Suprapubic skin (tissue), 4 donors: ENCODE measurements around the gene AMPH. TPM values are rescaled to one million over a fixed set of nuclear protein-coding genes. Genes with fewer than 3 reads are reported as not detected.

Source experiments
- DNase-seq, 2 donors: peaks; one replicate each; pipeline ENCODE4 v3.0.0-alpha.2; 2019; ENCODE audit warnings: low spot score in 2 of 2
- H3K27ac ChIP-seq: fragments of 200-600 bp; sonication (generic); one replicate; pipeline ENCODE4 v1.5.1; 2019
- H3K27me3 ChIP-seq: fragments of 200-600 bp; sonication (generic); one replicate; pipeline ENCODE4 v1.5.1; 2019
- H3K36me3 ChIP-seq: fragments of 200-600 bp; sonication (generic); one replicate; pipeline ENCODE4 v1.5.1; 2019
- H3K4me1 ChIP-seq: fragments of 200-600 bp; sonication (generic); one replicate; pipeline ENCODE4 v1.5.1; 2019
- H3K4me3 ChIP-seq: fragments of 200-600 bp; sonication (generic); one replicate; pipeline ENCODE4 v1.5.1; 2019; ENCODE audit warnings: mild to moderate bottlenecking
- H3K9me3 ChIP-seq: fragments of 200-600 bp; sonication (generic); one replicate; pipeline ENCODE4 v1.5.1; 2019
- EP300 ChIP-seq: sonication (generic); formaldehyde crosslinking; IDR thresholded peaks from one replicate; pipeline ENCODE4 v1.6.1; 2017; ENCODE audit warnings: antibody characterized with exemption
- POLR2A ChIP-seq, 2 donors: fragments of 450-650 bp; IDR thresholded peaks; one replicate each; pipeline ENCODE4 v1.6.1; 2017; ENCODE audit warnings: antibody characterized with exemption in 2 of 2, mild to moderate bottlenecking in 2 of 2, moderate library complexity in 2 of 2
- POLR2AphosphoS5 ChIP-seq, 3 donors: sonication (generic); formaldehyde crosslinking; IDR thresholded peaks; one replicate each; pipeline ENCODE4 v1.6.1; 2017; ENCODE audit warnings: antibody characterized with exemption in 3 of 3
- WGBS: methylation state at CpG from one replicate; pipeline ENCODE4 v1.1.5; 2018; 5-methylcytosine and 5-hydroxymethylcytosine counted together
- total RNA-seq, 4 donors: library from RNA; depleted of rRNA; stranded (reverse); fragments of >200 nt; gene quantifications; one replicate each; pipeline ENCODE4 v1.1.0, GENCODE V29; 2016
- TF ChIP-seq, protein P1 (sequence below), 2 donors: fragments of 200-600 bp in 1 of 2; fragments of 450-650 bp in 1 of 2; sonication (generic) in 1 of 2; IDR thresholded peaks; one replicate each; pipeline ENCODE4 v1.5.1; 2016 to 2019; ENCODE audit warnings: antibody characterized with exemption in 2 of 2, mild to moderate bottlenecking in 1 of 2, moderate library complexity in 1 of 2

Gene AMPH
- total RNA-seq, 4 donors from 2014 or later = 1.7 to 6.3 (median 2.3) TPM

- Histone ChIP-seq H3K4me1 (no peaks in the 10 kb centered on the region), H3K9me3 (no peaks in the 10 kb centered on the region), H3K36me3 (no peaks in the 10 kb centered on the region), H3K27ac (no peak overlapping the region), H3K4me3 (no peak overlapping the region), H3K27me3 (no peaks in the 10 kb centered on the region)
- WGBS = 74% methylated on average over 1 of the region's 1 CpG
- TF ChIP-seq POLR2AphosphoS5 (IDR thresholded peaks at IDR 0.05) (no peak), POLR2A (IDR thresholded peaks at IDR 0.05) (no peak), EP300 (no peak)
- TF ChIP-seq, protein P1, sequence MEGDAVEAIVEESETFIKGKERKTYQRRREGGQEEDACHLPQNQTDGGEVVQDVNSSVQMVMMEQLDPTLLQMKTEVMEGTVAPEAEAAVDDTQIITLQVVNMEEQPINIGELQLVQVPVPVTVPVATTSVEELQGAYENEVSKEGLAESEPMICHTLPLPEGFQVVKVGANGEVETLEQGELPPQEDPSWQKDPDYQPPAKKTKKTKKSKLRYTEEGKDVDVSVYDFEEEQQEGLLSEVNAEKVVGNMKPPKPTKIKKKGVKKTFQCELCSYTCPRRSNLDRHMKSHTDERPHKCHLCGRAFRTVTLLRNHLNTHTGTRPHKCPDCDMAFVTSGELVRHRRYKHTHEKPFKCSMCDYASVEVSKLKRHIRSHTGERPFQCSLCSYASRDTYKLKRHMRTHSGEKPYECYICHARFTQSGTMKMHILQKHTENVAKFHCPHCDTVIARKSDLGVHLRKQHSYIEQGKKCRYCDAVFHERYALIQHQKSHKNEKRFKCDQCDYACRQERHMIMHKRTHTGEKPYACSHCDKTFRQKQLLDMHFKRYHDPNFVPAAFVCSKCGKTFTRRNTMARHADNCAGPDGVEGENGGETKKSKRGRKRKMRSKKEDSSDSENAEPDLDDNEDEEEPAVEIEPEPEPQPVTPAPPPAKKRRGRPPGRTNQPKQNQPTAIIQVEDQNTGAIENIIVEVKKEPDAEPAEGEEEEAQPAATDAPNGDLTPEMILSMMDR (IDR thresholded peaks at IDR 0.05) = no peak
- no peak for DNase-seq
Measured at GRCh38 chr7:38482521-38482920, 148.7 kb downstream of the AMPH start.

- no peak for DNase-seq
- Histone ChIP-seq H3K4me1 (no peaks in the 10 kb centered on the region), H3K9me3 (no peaks in the 10 kb centered on the region), H3K36me3 (no peaks in the 10 kb centered on the region), H3K27ac (no peak overlapping the region), H3K27me3 (no peaks in the 10 kb centered on the region), H3K4me3 (no peak overlapping the region)
- TF ChIP-seq, protein P1 (IDR thresholded peaks at IDR 0.05) = no peak
- no peak for TF ChIP-seq POLR2A (IDR thresholded peaks at IDR 0.05)
- no peak for TF ChIP-seq EP300
- no peak for TF ChIP-seq POLR2AphosphoS5 (IDR thresholded peaks at IDR 0.05)
- 63% methylated on average over 2 of the region's 2 CpGs for WGBS
Measured at GRCh38 chr7:38481401-38481800, 149.8 kb downstream of the AMPH start.

- no peak for DNase-seq
- TF ChIP-seq, protein P1 (IDR thresholded peaks at IDR 0.05) = no peak
- TF ChIP-seq EP300 (no peak), POLR2AphosphoS5 (IDR thresholded peaks at IDR 0.05) (no peak), POLR2A (IDR thresholded peaks at IDR 0.05) (no peak)
- Histone ChIP-seq H3K4me1 (no peaks in the 10 kb centered on the region), H3K4me3 (no peak overlapping the region), H3K27ac (no peak overlapping the region), H3K36me3 (no peaks in the 10 kb centered on the region), H3K27me3 (no peaks in the 10 kb centered on the region), H3K9me3 (no peaks in the 10 kb centered on the region)
- 46% methylated on average over 3 of the region's 3 CpGs for WGBS
Measured at GRCh38 chr7:38478404-38478803, 152.8 kb downstream of the AMPH start.

GRCh38 chr7:38477333-38477732 lies 153.8 kb downstream of the AMPH start:
- Histone ChIP-seq H3K27me3 (no peaks in the 10 kb centered on the region), H3K9me3 (no peaks in the 10 kb centered on the region), H3K36me3 (no peaks in the 10 kb centered on the region), H3K4me1 (no peaks in the 10 kb centered on the region), H3K27ac (no peak overlapping the region), H3K4me3 (no peak overlapping the region)
- TF ChIP-seq POLR2AphosphoS5 (IDR thresholded peaks at IDR 0.05) = no peak
- TF ChIP-seq, protein P1 (IDR thresholded peaks at IDR 0.05) = no peak
- TF ChIP-seq POLR2A (IDR thresholded peaks at IDR 0.05) = no peak
- no peak for TF ChIP-seq EP300
- 72% methylated on average over 1 of the region's 1 CpG for WGBS
- DNase-seq = no peak

DNA sequence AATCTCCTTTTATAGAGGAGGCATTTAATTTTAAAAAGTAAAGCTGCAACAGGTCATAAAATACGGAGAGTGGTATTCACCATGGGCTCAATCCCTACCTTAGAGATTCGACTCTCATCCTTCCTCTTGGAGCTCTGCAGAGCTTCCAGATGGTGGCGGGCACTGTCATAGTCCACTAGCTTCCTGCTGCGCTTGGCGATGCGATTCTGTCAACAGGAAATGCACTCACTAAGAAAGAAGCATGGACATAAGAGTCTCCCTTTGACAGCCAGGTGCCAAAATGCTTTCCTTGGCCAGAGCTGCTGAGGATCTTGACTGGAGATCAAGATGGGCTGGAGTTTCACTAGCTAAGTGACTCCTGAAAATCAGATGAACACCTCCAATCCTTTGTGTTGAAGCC lies 154.4 kb downstream of the AMPH start:
- TF ChIP-seq POLR2AphosphoS5 (IDR thresholded peaks at IDR 0.05) (no peak), POLR2A (IDR thresholded peaks at IDR 0.05) (no peak), EP300 (no peak)
- TF ChIP-seq, protein P1 (IDR thresholded peaks at IDR 0.05) = no peak

More for the DNA sequence above, 154.4 kb downstream of the AMPH start:
- 91% methylated on average over 6 of the region's 6 CpGs for WGBS
- DNase-seq = no peak
- Histone ChIP-seq H3K4me1 (no peaks in the 10 kb centered on the region), H3K27ac (no peak overlapping the region), H3K9me3 (no peaks in the 10 kb centered on the region), H3K4me3 (no peak overlapping the region), H3K27me3 (no peaks in the 10 kb centered on the region), H3K36me3 (no peaks in the 10 kb centered on the region)
